Measurements from ENCODE around the gene CCDC32. TPM values are rescaled to one million over a fixed set of nuclear protein-coding genes. Genes with fewer than 3 reads are reported as not detected.
"Not testable (repeated sequence)": the region's sequence is repeated elsewhere in the genome, so short reads cannot be mapped to it uniquely, and the experiment has no call there.

Gene CCDC32
- total RNA-seq, 2 experiments from 2014 or later: 26.2 to 26.8 TPM

DNA sequence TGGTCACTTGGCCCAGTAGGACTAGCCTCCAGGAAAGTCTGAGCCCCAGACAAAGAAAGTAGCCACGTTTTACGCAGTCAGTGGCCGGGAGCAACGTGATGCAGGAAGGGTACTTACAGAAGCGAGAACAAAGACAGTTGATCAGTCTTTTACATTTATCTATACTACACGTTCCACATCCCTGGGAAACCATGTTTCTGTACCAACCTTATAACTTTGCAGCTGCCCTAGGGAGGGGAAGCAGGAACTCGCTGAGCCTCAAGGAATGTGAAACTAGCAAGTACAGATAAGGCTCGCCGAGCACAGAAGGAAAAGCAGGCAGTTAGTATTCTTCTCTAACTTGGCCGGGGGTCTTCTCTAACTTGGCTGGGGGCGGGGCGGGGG, 25.8 kb upstream of the CCDC32 start:
- ATAC-seq (ENCODE audit: low read depth): no peak
- Mint-ChIP-seq H3K4me3 (peak overlapping the region; percentile 83), H3K27me3 (peaks cover 20% of the 10 kb centered on the region), H3K4me1 (peaks cover 20% of the 10 kb centered on the region), H3K36me3 (peaks cover 4% of the 10 kb centered on the region), H3K27ac (peak overlapping the region; percentile 69), H3K9me3 (no peaks in the 10 kb centered on the region)
- POLR2A ChIA-PET: interaction anchor here (0.6 to 3.0 kb wide), 4 partner anchors 21 to 179 kb away, joined by 3 to 18 read pairs (median 3); partner anchors contain the start of genes C15orf62, CCDC32 and RPUSD2
- DNase-seq: no peak

DNA sequence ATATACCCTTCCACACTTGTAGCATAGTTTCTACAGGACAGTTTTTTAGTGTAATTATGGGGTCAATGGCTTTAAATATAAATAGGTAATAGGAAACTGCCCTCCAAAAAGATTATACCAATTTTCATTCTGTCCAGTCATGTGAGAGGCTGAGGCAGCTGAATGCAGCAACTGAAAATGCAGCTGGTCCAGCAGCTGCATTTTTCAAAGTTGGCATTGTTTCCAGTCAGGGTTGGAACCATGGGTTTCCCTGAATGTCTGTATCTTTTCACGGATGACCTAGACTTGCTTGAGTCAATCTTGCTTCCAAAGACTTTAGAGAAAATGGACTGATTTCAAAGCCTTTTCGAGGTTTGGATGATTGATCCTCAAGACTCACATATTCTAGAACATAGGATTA, 19.3 kb upstream of the CCDC32 start:
- POLR2A ChIA-PET: no interaction called here
- peaks cover 1% of the 10 kb centered on the region for H3K9me3 Mint-ChIP-seq

DNA sequence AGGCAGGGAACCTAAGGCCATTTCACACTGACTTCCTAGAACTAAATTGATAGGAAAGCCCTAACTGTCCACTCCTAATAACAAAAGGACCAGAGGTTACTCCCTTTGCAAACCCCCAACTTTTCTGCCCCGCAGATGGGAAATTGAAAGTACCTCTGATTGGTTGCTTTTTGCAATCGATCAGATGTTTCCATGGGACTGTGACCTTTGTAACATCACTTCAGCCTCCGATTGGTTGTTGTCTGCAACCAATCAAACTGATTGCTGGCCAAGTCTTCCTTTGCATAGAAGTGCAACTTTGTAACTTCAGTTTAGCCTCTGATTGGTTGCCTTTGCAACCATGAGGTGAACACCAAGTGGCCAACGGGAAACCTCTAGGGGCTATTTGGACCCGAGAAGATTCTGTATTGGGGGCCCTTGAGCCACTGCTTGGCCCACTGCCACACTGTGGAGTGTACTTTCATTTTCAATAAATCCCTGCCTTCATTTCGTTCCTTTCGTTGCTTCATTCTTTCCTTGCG, 17.9 kb upstream of the CCDC32 start:
- ATAC-seq (ENCODE audit: low read depth): peak; percentile 30

More for the DNA sequence above, 19.3 kb upstream of the CCDC32 start:
- ATAC-seq (ENCODE audit: low read depth) (no peak), DNase-seq (no peak)
- H3K4me1 Mint-ChIP-seq: peaks cover 5% of the 10 kb centered on the region
- H3K27me3 Mint-ChIP-seq: peaks cover 17% of the 10 kb centered on the region
- H3K36me3 Mint-ChIP-seq: peaks cover 4% of the 10 kb centered on the region
- H3K4me3 Mint-ChIP-seq: no peak overlapping the region
- no peak overlapping the region for H3K27ac Mint-ChIP-seq

DNA sequence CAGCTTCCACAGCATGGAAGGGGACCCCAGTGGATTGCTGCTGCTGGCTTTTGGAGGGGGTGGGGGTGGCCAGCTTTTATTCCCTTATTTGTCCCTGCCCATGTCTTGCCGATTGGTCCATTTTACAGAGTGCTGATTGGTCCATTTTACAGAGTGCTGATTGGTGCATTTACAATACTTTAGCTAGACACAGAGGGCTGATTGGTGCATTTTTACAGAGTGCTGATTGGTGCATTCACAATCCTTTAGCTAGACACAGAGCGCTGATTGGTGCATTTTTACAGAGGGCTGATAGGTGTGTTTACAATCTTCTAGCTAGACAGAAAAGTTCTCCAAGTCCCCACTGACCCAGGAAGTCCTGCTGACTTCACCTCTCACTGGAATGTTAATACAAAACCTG, 17.0 kb upstream of the CCDC32 start:
- H3K9me3 Mint-ChIP-seq; ATAC-seq (ENCODE audit: low read depth); DNase-seq; H3K27ac Mint-ChIP-seq; H3K36me3 Mint-ChIP-seq; H3K4me3 Mint-ChIP-seq; H3K4me1 Mint-ChIP-seq; POLR2A ChIA-PET; H3K27me3 Mint-ChIP-seq: not testable (repeated sequence)

More for the DNA sequence above, 17.9 kb upstream of the CCDC32 start:
- Mint-ChIP-seq H3K36me3 (peaks cover 4% of the 10 kb centered on the region), H3K4me1 (peaks cover 5% of the 10 kb centered on the region), H3K27ac (peak overlapping the region; percentile 56), H3K4me3 (peak overlapping the region; percentile 4), H3K9me3 (peaks cover 1% of the 10 kb centered on the region), H3K27me3 (peaks cover 12% of the 10 kb centered on the region)
- no peak for DNase-seq
- POLR2A ChIA-PET: no interaction called here

DNA sequence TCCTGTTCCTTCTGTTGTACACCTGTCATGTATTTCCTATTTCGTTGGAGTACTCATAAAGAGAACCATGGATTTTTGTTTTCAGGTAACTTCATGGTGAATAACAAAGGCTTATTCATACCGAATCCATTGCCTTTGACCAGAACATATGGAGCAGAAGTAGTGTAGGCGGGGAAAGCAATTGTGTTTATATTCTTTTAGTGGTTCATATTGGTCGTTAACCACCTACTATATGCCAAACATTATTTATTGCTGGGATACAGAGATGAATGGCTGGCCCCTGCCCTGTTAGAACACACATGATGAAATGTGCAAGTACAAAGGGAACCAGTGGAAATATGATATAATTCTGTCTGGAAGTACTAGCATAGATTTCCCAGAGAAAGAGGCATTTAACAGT, 14.1 kb upstream of the CCDC32 start:
- POLR2A ChIA-PET: no interaction called here
- ATAC-seq (ENCODE audit: low read depth) (no peak), DNase-seq (no peak)

DNA sequence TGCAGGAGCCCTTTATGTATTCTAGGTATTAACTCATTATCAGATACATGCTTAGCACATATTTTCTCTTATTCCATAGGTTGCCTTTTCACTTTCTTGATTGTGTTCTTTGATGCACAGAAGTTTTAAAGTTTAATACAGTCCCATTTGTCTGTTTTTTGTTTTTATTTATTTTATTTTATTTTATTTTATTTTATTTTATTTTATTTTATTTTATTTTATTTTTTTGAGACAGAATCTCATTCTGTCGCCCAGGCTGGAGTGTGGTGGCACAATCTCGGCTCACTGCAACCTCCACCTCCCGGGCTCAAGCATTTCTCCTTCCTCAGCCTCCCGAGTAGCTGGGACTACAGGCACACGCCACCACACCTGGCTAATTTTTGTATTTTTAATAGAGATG, 12.1 kb upstream of the CCDC32 start:
- H3K4me1 Mint-ChIP-seq; ATAC-seq (ENCODE audit: low read depth); H3K9me3 Mint-ChIP-seq; POLR2A ChIA-PET; H3K36me3 Mint-ChIP-seq; H3K4me3 Mint-ChIP-seq; DNase-seq; H3K27ac Mint-ChIP-seq; H3K27me3 Mint-ChIP-seq: not testable (repeated sequence)

More for the DNA sequence above, 14.1 kb upstream of the CCDC32 start:
- H3K27ac Mint-ChIP-seq: no peak overlapping the region
- H3K9me3 Mint-ChIP-seq: peaks cover 1% of the 10 kb centered on the region
- no peaks in the 10 kb centered on the region for H3K27me3 Mint-ChIP-seq
- no peak overlapping the region for H3K4me3 Mint-ChIP-seq
- peaks cover 5% of the 10 kb centered on the region for H3K4me1 Mint-ChIP-seq
- peaks cover 9% of the 10 kb centered on the region for H3K36me3 Mint-ChIP-seq

GRCh38 chr15:40575113-40575512, 10.3 kb upstream of the CCDC32 start:
- Mint-ChIP-seq H3K36me3 (peaks cover 7% of the 10 kb centered on the region), H3K4me3 (no peak overlapping the region), H3K27ac (no peak overlapping the region), H3K9me3 (no peaks in the 10 kb centered on the region), H3K4me1 (peaks cover 6% of the 10 kb centered on the region), H3K27me3 (no peaks in the 10 kb centered on the region)
- DNase-seq: no peak
- POLR2A ChIA-PET: interaction anchor here (1.5 kb wide), 1 partner anchor 10 kb away, joined by 3 read pairs; the partner anchor contains the start of gene CCDC32
- ATAC-seq (ENCODE audit: low read depth): no peak

- H3K27me3 Mint-ChIP-seq: peaks cover 6% of the 10 kb centered on the region
- peaks cover 30% of the 10 kb centered on the region for H3K4me1 Mint-ChIP-seq
- H3K36me3 Mint-ChIP-seq: peaks cover 2% of the 10 kb centered on the region
- peak within 1 kb of the TSS; percentile 98 for H3K27ac Mint-ChIP-seq
- ATAC-seq (ENCODE audit: low read depth) (peak; percentile 65), DNase-seq (peak; percentile 94)
- POLR2A ChIA-PET: interaction anchor here (0.5 to 2.0 kb wide), 19 partner anchors 9 to 993 kb away, joined by 3 to 18 read pairs (median 5); partner anchors contain the start of genes CHP1, KNL1, PLCB2 and RAD51
- H3K4me3 Mint-ChIP-seq: peak within 1 kb of the TSS; percentile 96
- no peaks in the 10 kb centered on the region for H3K9me3 Mint-ChIP-seq
Measured at GRCh38 chr15:40569129-40569953, 4.5 kb upstream of the CCDC32 start, which contains the start of gene RPUSD2. Gene RPUSD2, plus strand, starts transcription at chr15:40569299. Its CDS starts 39 bp downstream, at chr15:40569338.

GRCh38 chr15:40567111-40567510, 2.3 kb upstream of the CCDC32 start:
- no peak overlapping the region for H3K27ac Mint-ChIP-seq
- peaks cover 6% of the 10 kb centered on the region for H3K27me3 Mint-ChIP-seq
- POLR2A ChIA-PET: interaction anchor here (0.5 to 1.0 kb wide), 4 partner anchors 24 to 977 kb away, joined by 3 read pairs; partner anchors contain the start of genes NUSAP1 and OIP5
- no peak for DNase-seq
- no peaks in the 10 kb centered on the region for H3K9me3 Mint-ChIP-seq
- no peak overlapping the region for H3K4me3 Mint-ChIP-seq
- ATAC-seq (ENCODE audit: low read depth): no peak
- no peaks in the 10 kb centered on the region for H3K36me3 Mint-ChIP-seq
- H3K4me1 Mint-ChIP-seq: peaks cover 38% of the 10 kb centered on the region

DNA sequence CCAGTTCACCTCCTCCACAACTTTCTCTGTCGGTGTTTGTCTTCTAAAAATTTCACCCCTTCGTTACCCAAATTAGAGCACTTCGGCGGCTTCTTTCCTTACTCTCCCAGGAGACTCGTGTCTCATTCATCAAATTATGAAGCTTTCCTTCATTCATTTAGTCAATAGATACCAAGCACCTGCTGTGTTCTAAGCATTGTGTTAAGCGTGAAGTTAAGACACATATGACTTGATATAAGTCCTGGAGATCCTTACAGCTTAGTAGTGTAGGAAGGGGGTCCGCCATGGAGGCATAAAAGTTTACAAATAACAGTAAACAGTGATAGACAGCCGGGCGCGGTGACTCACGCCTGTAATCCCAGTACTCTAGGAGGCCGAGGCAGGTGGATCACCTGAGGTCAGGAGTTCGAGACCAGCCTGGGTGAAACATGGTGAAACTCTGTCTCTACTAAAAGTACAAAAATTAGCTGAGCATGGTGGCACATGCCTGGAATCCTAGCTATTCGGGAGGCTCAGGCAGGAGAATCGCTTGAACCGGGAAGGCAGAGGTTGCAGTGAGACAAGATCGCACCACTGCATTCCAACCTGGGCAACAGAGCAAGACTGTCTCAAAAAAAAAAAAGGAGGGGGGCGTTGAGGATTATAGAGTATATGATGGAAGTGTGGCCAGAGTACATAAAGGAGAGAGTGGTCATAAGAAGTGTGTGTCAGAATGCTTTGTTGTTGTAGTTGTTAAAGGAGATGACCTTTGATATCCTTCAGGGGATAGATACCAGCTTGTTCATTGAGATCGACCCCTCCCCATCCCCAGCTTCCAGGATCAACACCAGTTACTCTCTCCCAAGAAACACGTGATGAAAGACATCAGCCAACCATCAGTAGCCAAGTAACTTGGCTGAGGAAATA, 744 bp upstream of the CCDC32 start:
- H3K36me3 Mint-ChIP-seq: peaks cover 10% of the 10 kb centered on the region

DNA sequence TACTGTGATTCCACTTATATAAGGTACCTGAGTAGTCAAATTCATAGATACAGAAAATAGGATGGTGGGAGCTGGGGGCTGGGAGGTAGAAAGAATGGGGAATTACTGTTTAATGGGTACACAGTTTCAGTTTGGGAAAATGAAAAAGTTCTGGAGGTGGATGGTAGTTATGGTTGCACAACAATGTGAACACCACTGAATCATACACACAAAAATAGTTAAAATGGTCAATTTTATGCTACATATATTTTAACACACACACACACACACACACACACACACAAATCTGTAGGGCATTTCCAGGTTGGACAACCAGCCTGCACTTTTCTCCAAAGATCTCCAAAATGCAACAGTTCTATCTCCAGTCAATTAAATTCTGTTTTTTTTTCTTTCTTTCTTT, 1.4 kb downstream of the CCDC32 start:
- ATAC-seq (ENCODE audit: low read depth) (no peak), DNase-seq (no peak)
- H3K36me3 Mint-ChIP-seq: peaks cover 16% of the 10 kb centered on the region
- H3K27ac Mint-ChIP-seq: no peak overlapping the region
- POLR2A ChIA-PET: no interaction called here
- peaks cover 6% of the 10 kb centered on the region for H3K27me3 Mint-ChIP-seq
- peaks cover 38% of the 10 kb centered on the region for H3K4me1 Mint-ChIP-seq
- H3K9me3 Mint-ChIP-seq: no peaks in the 10 kb centered on the region
- H3K4me3 Mint-ChIP-seq: peak overlapping the region; percentile 45

More for the DNA sequence above, 744 bp upstream of the CCDC32 start:
- Mint-ChIP-seq H3K4me1 (peaks cover 41% of the 10 kb centered on the region), H3K27me3 (peaks cover 6% of the 10 kb centered on the region), H3K4me3 (peak overlapping the region; percentile 93), H3K27ac (peak overlapping the region; percentile 91), H3K9me3 (no peaks in the 10 kb centered on the region)
- DNase-seq: no peak
- POLR2A ChIA-PET: interaction anchor here (0.7 to 1.8 kb wide), 9 partner anchors 8 to 330 kb away, joined by 3 to 9 read pairs (median 4); partner anchors contain the start of genes CHST14 and KNL1
- no peak for ATAC-seq (ENCODE audit: low read depth)

- Mint-ChIP-seq H3K4me1 (peaks cover 37% of the 10 kb centered on the region), H3K9me3 (no peaks in the 10 kb centered on the region), H3K27me3 (peaks cover 6% of the 10 kb centered on the region), H3K4me3 (no peak overlapping the region), H3K27ac (no peak overlapping the region), H3K36me3 (peaks cover 16% of the 10 kb centered on the region)
- POLR2A ChIA-PET: no interaction called here
- DNase-seq: no peak
- ATAC-seq (ENCODE audit: low read depth): no peak
Measured at GRCh38 chr15:40562691-40563090, 2.2 kb downstream of the CCDC32 start.

Measured in activated naive CD8-positive, alpha-beta T cell treated with anti-CD3 and anti-CD28 coated beads, Interleukin-2, amount 10 ng/mL, durations not matched to agents 7 days and 5 days (primary cell).